Stimulated activated CD8-positive, alpha-beta memory T cell treated with anti-CD3 and anti-CD28 coated beads, Interleukin-4, amount 100 ng/mL, for 48 hours (primary cell): ENCODE measurements around the gene MS4A4A.

Experiments used
- DNase-seq: peaks from one replicate; pipeline ENCODE4 v3.0.0-alpha.2; 2020

Gene MS4A4A

GRCh38 chr11:60303661-60304060, 23.2 kb downstream of the MS4A4A start:
- no peak for DNase-seq

GRCh38 chr11:60305906-60306619, 25.6 kb downstream of the MS4A4A start:
- no peak for DNase-seq

GRCh38 chr11:60307507-60308195, 27.2 kb downstream of the MS4A4A start:
- DNase-seq, result peak; percentile 34

GRCh38 chr11:60310407-60310998, 30.0 kb downstream of the MS4A4A start:
- DNase-seq, result no peak

- DNase-seq, result no peak
Observed at GRCh38 chr11:60314635-60315321, 34.3 kb downstream of the MS4A4A start.

- DNase-seq, result no peak
Observed at GRCh38 chr11:60315871-60316270, 35.4 kb downstream of the MS4A4A start.

- DNase-seq, result no peak
Observed at GRCh38 chr11:60316317-60316716, 35.9 kb downstream of the MS4A4A start.

- no peak for DNase-seq
Observed at GRCh38 chr11:60318726-60319125, 38.3 kb downstream of the MS4A4A start.

- no peak for DNase-seq
Observed at GRCh38 chr11:60321051-60321450, 40.6 kb downstream of the MS4A4A start.

GRCh38 chr11:60326955-60327354, 46.5 kb downstream of the MS4A4A start, which contains the start of gene MS4A6E:
MS4A6E (plus strand) TSS chr11:60327255; CDS start chr11:60334896, 7,641 bp downstream.
- DNase-seq, result no peak

- no peak for DNase-seq
Observed at GRCh38 chr11:60328460-60328859, 48.0 kb downstream of the MS4A4A start.

GRCh38 chr11:60332846-60333245, 52.4 kb downstream of the MS4A4A start:
- DNase-seq, result no peak

GRCh38 chr11:60334005-60334620, 53.6 kb downstream of the MS4A4A start:
- peak; percentile 86 for DNase-seq

- DNase-seq, result no peak
Observed at GRCh38 chr11:60336767-60337391, 56.4 kb downstream of the MS4A4A start.

- no peak for DNase-seq
Observed at GRCh38 chr11:60338053-60338452, 57.6 kb downstream of the MS4A4A start.

GRCh38 chr11:60339356-60339755, 58.9 kb downstream of the MS4A4A start:
- DNase-seq, result no peak

GRCh38 chr11:60343094-60343704, 62.7 kb downstream of the MS4A4A start:
- no peak for DNase-seq

GRCh38 chr11:60344146-60344545, 63.7 kb downstream of the MS4A4A start:
- DNase-seq, result no peak

GRCh38 chr11:60345489-60345888, 65.0 kb downstream of the MS4A4A start:
- DNase-seq, result peak; percentile 50

GRCh38 chr11:60347084-60347797, 66.8 kb downstream of the MS4A4A start:
- DNase-seq, result no peak

- DNase-seq, result no peak
Observed at GRCh38 chr11:60348116-60348515, 67.7 kb downstream of the MS4A4A start.
